Hepatocyte (in vitro differentiated cells): ENCODE data around the gene NPIPB8. TPM values are rescaled to one million over a fixed set of nuclear protein-coding genes. Genes with fewer than 3 reads are reported as not detected.
"Not testable (repeated sequence)": the region's sequence is repeated elsewhere in the genome, so short reads cannot be mapped to it uniquely, and the experiment has no call there.

ENCODE experiments used
- DNase-seq: peaks from one replicate; pipeline ENCODE4 v3.0.0-alpha.2; 2016; ENCODE audit warnings: low spot score
- H2AFZ ChIP-seq: fragments of 200-600 bp; sonication (generic); 2 replicates; pipeline ENCODE4 v1.6.0; 2016; ENCODE audit warnings: antibody characterized with exemption, mild to moderate bottlenecking
- H3K27ac ChIP-seq: fragments of 200-600 bp; sonication (generic); 2 replicates; pipeline ENCODE4 v1.5.1; 2016; ENCODE audit warnings: mild to moderate bottlenecking
- H3K27me3 ChIP-seq: fragments of 200-600 bp; sonication (generic); 2 replicates; pipeline ENCODE4 v1.6.1; 2016
- H3K36me3 ChIP-seq: fragments of 200-600 bp; sonication (generic); replicated peaks from 2 replicates; pipeline ENCODE4 v1.5.1; 2016; ENCODE audit warnings: low read depth; ENCODE audit not compliant: insufficient read depth
- H3K4me1 ChIP-seq: fragments of 200-600 bp; sonication (generic); 2 replicates; pipeline ENCODE4 v1.5.1; 2016; ENCODE audit warnings: mild to moderate bottlenecking, moderate library complexity; ENCODE audit not compliant: insufficient read depth
- H3K4me2 ChIP-seq: fragments of 200-600 bp; sonication (generic); 2 replicates; pipeline ENCODE4 v1.6.0; 2016
- H3K4me3 ChIP-seq: fragments of 200-600 bp; sonication (generic); 2 replicates; pipeline ENCODE4 v1.5.1; 2016; ENCODE audit warnings: mild to moderate bottlenecking
- H3K79me2 ChIP-seq: fragments of 200-600 bp; sonication (generic); 2 replicates; pipeline ENCODE4 v1.6.0; 2017; ENCODE audit warnings: mild to moderate bottlenecking
- H3K9me2 ChIP-seq: fragments of 200-600 bp; sonication (generic); replicated peaks from 2 replicates; pipeline ENCODE4 v1.6.0; 2017; ENCODE audit warnings: mild to moderate bottlenecking; ENCODE audit not compliant: insufficient read depth
- H3K9me3 ChIP-seq: fragments of 200-600 bp; sonication (generic); 2 replicates; pipeline ENCODE4 v1.5.1; 2016; ENCODE audit warnings: low read depth, mild to moderate bottlenecking
- H4K20me1 ChIP-seq: fragments of 200-600 bp; sonication (generic); 2 replicates; pipeline ENCODE4 v1.6.0; 2016; ENCODE audit warnings: mild to moderate bottlenecking; ENCODE audit not compliant: insufficient read depth, poor library complexity, severe bottlenecking
- WGBS: methylation state at CpG from one replicate; pipeline ENCODE4 v1.1.6; 2016; ENCODE audit warnings: low lambda C conversion rate; ENCODE audit errors: missing lambda C conversion rate; 5-methylcytosine and 5-hydroxymethylcytosine counted together
- polyA plus RNA-seq: library from polyadenylated mRNA; unstranded; fragments of >200 nt; fragmentation: Nextera tagmentation; extraction: Ambion mirVana; gene quantifications from 2 replicates; pipeline ENCODE4 v1.2.1, GENCODE V29; 2016
- total RNA-seq: library from RNA; depleted of rRNA; stranded (reverse); fragments of >200 nt; gene quantifications from 2 replicates; pipeline ENCODE4 v1.2.3, GENCODE V29; 2014

NPIPB8 gene
- total and polyA plus RNA-seq, 2 experiments from 2014 or later = 0.47 TPM; not detected in 1

DNA sequence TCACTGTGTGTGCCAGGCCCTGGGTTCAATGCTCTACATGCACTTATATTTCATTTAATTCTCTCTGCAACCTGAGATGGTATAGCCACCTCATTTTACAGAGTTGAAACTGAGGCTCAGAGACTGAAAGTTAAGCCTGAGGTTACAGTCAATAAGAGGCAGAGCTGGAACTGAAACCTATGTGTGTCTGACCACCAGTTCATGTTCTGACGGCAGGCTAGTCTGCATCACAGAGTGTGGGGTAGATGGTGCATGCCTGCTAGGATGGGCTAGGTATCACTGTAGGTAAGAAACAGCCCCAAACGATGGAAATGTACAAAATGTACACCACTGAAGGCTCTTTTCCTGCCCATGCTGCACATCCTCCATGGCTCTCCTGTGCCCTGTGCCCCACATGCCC is 2.1 kb downstream of the NPIPB8 start:
- not testable (repeated sequence) for H4K20me1 ChIP-seq, H3K36me3 ChIP-seq, H3K79me2 ChIP-seq, H3K9me2 ChIP-seq, H3K4me3 ChIP-seq, H3K4me1 ChIP-seq, H3K27me3 ChIP-seq, DNase-seq, H3K4me2 ChIP-seq, H3K9me3 ChIP-seq, H3K27ac ChIP-seq, H2AFZ ChIP-seq
- 86% methylated on average over 2 of the region's 2 CpGs for WGBS

GRCh38 chr16:28666264-28666663 is 28.4 kb downstream of the NPIPB8 start:
- H3K27me3 ChIP-seq, H3K27ac ChIP-seq, H3K9me2 ChIP-seq, H3K4me2 ChIP-seq, H3K36me3 ChIP-seq, H3K79me2 ChIP-seq, H3K4me3 ChIP-seq, H2AFZ ChIP-seq, H4K20me1 ChIP-seq, H3K4me1 ChIP-seq, DNase-seq, H3K9me3 ChIP-seq: not testable (repeated sequence)
- 93% methylated on average over 11 of the region's 25 CpGs for WGBS

GRCh38 chr16:28667480-28667879 is 29.6 kb downstream of the NPIPB8 start:
- H3K79me2 ChIP-seq, H3K4me2 ChIP-seq, H4K20me1 ChIP-seq, H3K27ac ChIP-seq, H3K4me3 ChIP-seq, DNase-seq, H3K9me2 ChIP-seq, H3K4me1 ChIP-seq, H2AFZ ChIP-seq, H3K36me3 ChIP-seq, H3K9me3 ChIP-seq, H3K27me3 ChIP-seq: not testable (repeated sequence)
- no CpG with 5 or more reads among the region's 7 CpGs for WGBS

GRCh38 chr16:28668199-28668598 is 30.3 kb downstream of the NPIPB8 start:
- not testable (repeated sequence) for DNase-seq, H3K27me3 ChIP-seq, H3K79me2 ChIP-seq, H4K20me1 ChIP-seq, H3K27ac ChIP-seq, H2AFZ ChIP-seq, H3K9me3 ChIP-seq, H3K4me2 ChIP-seq, H3K4me1 ChIP-seq, H3K36me3 ChIP-seq, H3K9me2 ChIP-seq, H3K4me3 ChIP-seq
- no CpG with 5 or more reads among the region's 4 CpGs for WGBS

DNA sequence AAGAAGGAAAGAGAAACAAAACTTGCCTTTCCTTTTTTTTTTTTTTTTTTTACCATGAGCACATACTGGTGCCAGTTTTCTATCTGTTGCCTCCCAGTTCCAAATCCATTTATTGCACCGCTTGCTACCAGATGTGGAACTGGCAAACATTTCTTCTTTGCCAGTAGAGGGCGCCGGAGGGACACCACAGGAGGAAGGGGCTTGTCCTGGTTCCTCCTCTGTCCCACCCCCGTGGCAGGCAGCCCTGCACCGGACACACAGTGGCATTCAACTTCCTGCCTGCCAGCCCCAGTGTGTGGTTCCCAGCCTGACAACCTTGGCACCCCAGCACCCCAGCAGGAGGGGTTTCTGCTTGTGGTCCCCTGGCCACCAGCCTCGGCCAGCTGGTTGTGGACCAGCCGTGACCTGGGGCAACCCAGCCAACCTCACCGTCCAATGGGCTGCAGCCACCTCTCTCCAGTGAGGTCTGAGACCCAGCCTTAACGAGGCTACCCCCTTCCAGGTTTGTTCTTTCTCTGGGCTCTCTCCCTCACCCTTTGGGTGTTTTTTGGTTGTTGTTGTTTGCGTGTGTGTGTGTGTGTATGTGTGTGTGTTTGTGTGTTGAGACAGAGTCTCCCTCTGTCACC is 50.6 kb downstream of the NPIPB8 start:
- H3K9me3 ChIP-seq, DNase-seq, H2AFZ ChIP-seq, H4K20me1 ChIP-seq, H3K9me2 ChIP-seq, H3K4me2 ChIP-seq, H3K4me3 ChIP-seq, H3K36me3 ChIP-seq, H3K27ac ChIP-seq, H3K4me1 ChIP-seq, H3K27me3 ChIP-seq, H3K79me2 ChIP-seq: not testable (repeated sequence)
- no CpG with 5 or more reads among the region's 10 CpGs for WGBS

DNA sequence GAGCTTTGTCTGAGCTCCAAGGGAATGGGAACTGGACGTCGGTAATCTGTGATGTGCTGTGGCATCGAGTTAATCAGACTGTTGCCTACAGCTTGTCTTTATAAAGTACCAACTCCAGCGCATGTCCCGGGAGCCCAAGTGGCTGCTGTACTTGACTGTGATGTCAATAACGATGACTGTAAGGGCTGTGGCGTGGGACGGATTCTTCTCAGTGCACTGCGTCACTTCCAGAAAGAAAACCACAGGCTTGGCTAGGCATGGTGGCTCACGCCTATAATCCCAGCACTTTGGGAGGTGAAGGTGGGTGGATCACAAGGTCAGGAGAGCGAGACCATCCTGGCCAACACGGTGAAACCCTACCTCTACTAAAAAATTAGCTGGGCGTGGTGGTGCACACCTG is 51.6 kb downstream of the NPIPB8 start:
- H4K20me1 ChIP-seq, DNase-seq, H3K36me3 ChIP-seq, H3K4me1 ChIP-seq, H3K79me2 ChIP-seq, H3K4me2 ChIP-seq, H3K27ac ChIP-seq, H3K9me3 ChIP-seq, H3K27me3 ChIP-seq, H2AFZ ChIP-seq, H3K9me2 ChIP-seq, H3K4me3 ChIP-seq: not testable (repeated sequence)
- no CpG with 5 or more reads among the region's 13 CpGs for WGBS

DNA sequence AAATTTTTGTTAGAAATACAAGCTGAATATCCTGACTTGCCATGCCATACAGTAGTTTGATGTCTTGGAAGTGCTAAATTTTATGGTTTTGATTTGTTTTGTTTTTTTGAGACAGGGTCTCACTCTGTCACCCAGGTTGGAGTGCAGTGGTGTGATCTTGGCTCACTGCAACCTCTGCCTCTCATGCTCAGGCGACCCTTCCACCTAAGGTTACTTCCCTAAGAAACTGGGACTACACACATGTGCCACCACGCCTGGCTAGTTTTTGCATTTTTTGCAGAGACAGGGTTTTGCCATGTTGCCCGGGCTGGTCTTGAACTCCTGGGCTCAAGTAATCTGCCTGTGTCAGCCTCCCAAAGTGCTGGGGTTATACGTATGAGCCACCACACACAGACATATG is 53.9 kb downstream of the NPIPB8 start:
- H3K9me2 ChIP-seq, H3K4me3 ChIP-seq, DNase-seq, H3K27ac ChIP-seq, H3K4me2 ChIP-seq, H3K79me2 ChIP-seq, H2AFZ ChIP-seq, H3K27me3 ChIP-seq, H3K36me3 ChIP-seq, H3K9me3 ChIP-seq, H4K20me1 ChIP-seq, H3K4me1 ChIP-seq: not testable (repeated sequence)
- WGBS = 94% methylated on average over 2 of the region's 4 CpGs

DNA sequence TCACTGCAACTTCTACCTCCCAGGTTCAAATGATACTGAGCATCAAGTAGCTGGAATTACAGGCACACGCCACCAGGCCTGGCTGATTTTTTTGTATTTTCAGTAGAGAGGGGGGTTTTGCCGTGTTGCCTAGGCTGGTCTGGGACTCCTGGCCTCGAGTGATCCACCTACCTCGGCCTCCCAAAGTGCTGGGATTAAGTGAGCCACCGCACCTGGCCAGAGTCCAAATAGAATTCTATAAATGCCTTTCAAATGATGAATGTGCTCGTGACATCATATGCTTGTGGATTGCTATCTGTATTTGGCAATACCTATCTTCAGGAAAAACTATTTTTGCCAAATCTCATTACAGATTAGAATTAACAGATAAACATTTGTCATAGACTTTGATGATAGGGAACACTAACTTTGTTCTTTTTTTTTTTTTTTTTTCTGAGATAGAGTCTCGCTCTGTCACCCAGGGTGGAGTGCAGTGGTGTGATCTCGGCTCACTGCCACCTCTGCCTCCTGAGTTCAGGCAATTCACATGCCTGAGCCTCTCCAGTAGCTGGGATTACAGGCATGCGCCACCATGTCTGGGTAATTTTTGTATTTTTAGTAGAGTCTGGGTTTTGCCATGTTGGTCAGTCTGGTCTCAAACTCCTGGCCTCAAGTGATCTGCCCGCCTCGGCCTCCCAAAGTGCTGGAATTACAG is 55.5 kb downstream of the NPIPB8 start:
- H3K79me2 ChIP-seq, H4K20me1 ChIP-seq, H3K4me2 ChIP-seq, H3K4me3 ChIP-seq, H3K4me1 ChIP-seq, H2AFZ ChIP-seq, H3K9me2 ChIP-seq, H3K27ac ChIP-seq, H3K9me3 ChIP-seq, DNase-seq, H3K36me3 ChIP-seq, H3K27me3 ChIP-seq: not testable (repeated sequence)
- WGBS = no CpG with 5 or more reads among the region's 11 CpGs

DNA sequence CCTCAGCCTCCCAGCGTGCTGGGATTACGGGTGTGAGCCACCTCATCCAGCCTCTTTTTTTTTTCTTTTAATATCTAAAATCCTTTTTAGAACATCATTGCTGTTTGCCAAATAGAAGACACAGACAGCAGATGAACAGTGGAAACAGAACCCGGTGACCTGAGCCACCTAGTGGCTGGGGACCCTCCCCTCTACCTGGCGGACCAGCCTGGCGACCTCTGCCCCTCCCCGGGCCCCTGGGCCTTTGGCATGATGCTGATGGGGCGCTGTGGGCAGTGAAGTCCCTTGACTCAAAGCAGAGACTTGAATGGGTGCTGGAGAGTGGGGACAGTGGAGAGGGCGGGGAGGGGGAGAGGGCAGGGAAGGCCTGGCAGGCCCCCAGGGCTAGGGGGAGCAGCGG is 61.9 kb downstream of the NPIPB8 start:
- no CpG with 5 or more reads among the region's 9 CpGs for WGBS
- not testable (repeated sequence) for H3K4me2 ChIP-seq, H3K36me3 ChIP-seq, DNase-seq, H3K9me2 ChIP-seq, H4K20me1 ChIP-seq, H3K79me2 ChIP-seq, H3K27ac ChIP-seq, H3K27me3 ChIP-seq, H3K4me1 ChIP-seq, H2AFZ ChIP-seq, H3K4me3 ChIP-seq, H3K9me3 ChIP-seq
